K562 (cell line): ENCODE data around the gene ATIC. TPM values are rescaled to one million over a fixed set of nuclear protein-coding genes. Genes with fewer than 3 reads are reported as not detected.

Source experiments
- ATAC-seq: fragments of 200-7000 bp; cut with Tn5 transposase; 3 replicates; pipeline ENCODE4 v1.9.1; 2020; ENCODE audit warnings: moderate library complexity
- BruUV-seq: library from RNA; stranded (reverse); fragments of 400-500 nt; replicated peaks from 2 replicates; lab custom pipeline; 2021; lab: Mats Ljungman, UMichigan
- CTCF ChIA-PET: fragments of 300-600 bp; formaldehyde crosslinking; extraction: SDS; loops from one replicate; lab custom pipeline; 2021; ENCODE audit warnings: low intra/inter-chr PET ratio; lab: Yijun Ruan, JAX
- POLR2A ChIA-PET: fragments of 300-600, 350-650 bp; sonication (Branson Sonifier 250); formaldehyde crosslinking; extraction: SDS; loops from one replicate; lab custom pipeline; 2021; ENCODE audit warnings: antibody characterized with exemption, inconsistent platforms; lab: Yijun Ruan, JAX
- DNase-seq, 4 experiments: peaks; one replicate each; pipeline versions ENCODE4 v3.0.0 to v3.0.0-alpha.2; 2011 to 2018; ENCODE audit warnings: low spot score in 3 of 4, mixed read lengths in 3 of 4; ENCODE audit errors: extremely low read depth in 1 of 4
- FAIRE-seq: peaks from 2 replicates; lab custom pipeline; 2011; peaks lifted over from hg19 to GRCh38; lab: Jason Lieb, UNC
- H2AFZ ChIP-seq: 2 replicates; pipeline ENCODE4 v1.6.0; 2011; ENCODE audit warnings: low read depth, low read length, control low read depth, inconsistent platforms
- H3K27ac ChIP-seq: fragments of 200-600 bp; 3 replicates; pipeline ENCODE4 v1.8.0; 2011; ENCODE audit warnings: low read depth, mild to moderate bottlenecking, control low read depth, inconsistent platforms, low read length, moderate library complexity, mixed read lengths; ENCODE audit errors: extremely low read depth
- H3K27me3 ChIP-seq, 2 experiments: fragments of 300-600 bp in 1 of 2; 2 replicates in 1 of 2; 3 replicates in 1 of 2; pipeline versions ENCODE4 v1.6.0 to v1.8.0; 2011; ENCODE audit warnings: inconsistent platforms in 2 of 2, low read length in 2 of 2, mild to moderate bottlenecking in 1 of 2, mixed read lengths in 1 of 2, moderate library complexity in 1 of 2; ENCODE audit not compliant: control insufficient read depth in 2 of 2, insufficient read depth in 2 of 2
- H3K36me3 ChIP-seq: fragments of 300-600 bp; 3 replicates; pipeline ENCODE4 v1.8.0; 2011; ENCODE audit warnings: mild to moderate bottlenecking, low read length, inconsistent platforms; ENCODE audit not compliant: control insufficient read depth, insufficient read depth
- H3K4me1 ChIP-seq, 2 experiments: fragments of 200-600 bp in 1 of 2; replicated peaks in 1 of 2; 2 replicates in 1 of 2; 3 replicates in 1 of 2; pipeline versions ENCODE4 v1.5.1 to v1.8.0; 2011; ENCODE audit warnings: inconsistent platforms in 2 of 2, low read length in 2 of 2, mild to moderate bottlenecking in 1 of 2, mixed read lengths in 1 of 2, moderate library complexity in 1 of 2; ENCODE audit not compliant: control insufficient read depth in 2 of 2, insufficient read depth in 2 of 2
- H3K4me2 ChIP-seq: 2 replicates; pipeline ENCODE4 v1.6.1; 2011; ENCODE audit warnings: low read length, control low read depth, inconsistent platforms, mixed read lengths; ENCODE audit not compliant: insufficient read depth
- H3K4me3 ChIP-seq: fragments of 200-600 bp; sonication (generic), shearing (Covaris generic); 2 replicates; pipeline ENCODE4 v1.5.1; 2016; ENCODE audit warnings: control low read depth, inconsistent platforms
- H3K79me2 ChIP-seq: fragments of 200-600 bp; 3 replicates; pipeline ENCODE4 v1.8.0; 2011; ENCODE audit warnings: low read length, inconsistent platforms; ENCODE audit not compliant: control insufficient read depth, insufficient read depth
- H3K9ac ChIP-seq, 2 experiments: 2 replicates each; pipeline versions ENCODE4 v1.6.0 to v1.6.1; 2011; ENCODE audit warnings: low read depth in 2 of 2, low read length in 2 of 2, control low read depth in 1 of 2, inconsistent platforms in 1 of 2, mild to moderate bottlenecking in 1 of 2, mixed read lengths in 1 of 2; ENCODE audit not compliant: insufficient read depth in 1 of 2
- H3K9me1 ChIP-seq: one replicate; pipeline ENCODE4 v1.6.0; 2011; ENCODE audit warnings: inconsistent platforms, mild to moderate bottlenecking, low read length, moderate library complexity; ENCODE audit not compliant: control insufficient read depth, insufficient read depth
- H3K9me3 ChIP-seq: replicated peaks from 2 replicates; pipeline ENCODE4 v1.5.1; 2011; ENCODE audit warnings: low read depth, low read length, inconsistent platforms; ENCODE audit not compliant: control insufficient read depth, insufficient read depth
- H4K20me1 ChIP-seq: replicated peaks from 2 replicates; pipeline ENCODE4 v1.6.1; 2011; ENCODE audit warnings: low read length, inconsistent platforms, mixed read lengths; ENCODE audit not compliant: control insufficient read depth, insufficient read depth
- ARID1B ChIP-seq: fragments of 450-650 bp; IDR thresholded peaks from 2 replicates; pipeline ENCODE4 v1.6.1; 2016; ENCODE audit warnings: antibody characterized with exemption, mild to moderate bottlenecking, inconsistent platforms
- C11orf30 ChIP-seq: fragments of 450-650 bp; IDR thresholded peaks from 2 replicates; pipeline ENCODE4 v1.6.1; 2016; ENCODE audit warnings: low read depth, mild to moderate bottlenecking
- CBFA2T2 ChIP-seq: fragments of 450-650 bp; conservative IDR thresholded peaks from 2 replicates; pipeline ENCODE4 v1.6.1; 2017; ENCODE audit warnings: mild to moderate bottlenecking
- CBFA2T3 ChIP-seq: fragments of 450-650 bp; IDR thresholded peaks from 2 replicates; pipeline ENCODE4 v1.6.1; 2017
- CTBP1 ChIP-seq: fragments of 450-650 bp; IDR thresholded peaks from 2 replicates; pipeline ENCODE4 v1.6.1; 2016; ENCODE audit warnings: borderline replicate concordance
- DPF2 ChIP-seq: fragments of 450-650 bp; IDR thresholded peaks from 2 replicates; pipeline ENCODE4 v1.6.1; 2016
- HDAC6 ChIP-seq: IDR thresholded peaks from 2 replicates; pipeline ENCODE4 v1.6.1; 2012; ENCODE audit warnings: low read depth, mild to moderate bottlenecking, control low read depth, inconsistent platforms, low read length, moderate library complexity
- MAFG ChIP-seq: fragments of 450-650 bp; conservative IDR thresholded peaks from 2 replicates; pipeline ENCODE4 v1.6.1; 2016; ENCODE audit warnings: missing genetic modification characterization, missing compliant biosample characterization
- NFE2 ChIP-seq: IDR thresholded peaks from 2 replicates; pipeline ENCODE4 v1.6.1; 2014; ENCODE audit warnings: antibody characterized with exemption, low read depth
- NFIX ChIP-seq: fragments of 250-450 bp; sonication (Bioruptor Pico); IDR thresholded peaks from 2 replicates; pipeline ENCODE4 v1.4.0; 2020; ENCODE audit warnings: low read depth, mild to moderate bottlenecking, moderate library complexity
- ZEB2 ChIP-seq: fragments of 450-650 bp; IDR thresholded peaks from 2 replicates; pipeline ENCODE4 v1.6.1; 2016
- ZNF316 ChIP-seq: fragments of 450-650 bp; IDR thresholded peaks from 2 replicates; pipeline ENCODE4 v1.6.1; 2016
- WGBS: fragments of 100-300 bp; shearing (Covaris generic); methylation state at CpG from one replicate; pipeline ENCODE4 v1.1.6; 2016; ENCODE audit warnings: low coverage, mixed read lengths; ENCODE audit not compliant: insufficient coverage; ENCODE audit errors: missing lambda C conversion rate; 5-methylcytosine and 5-hydroxymethylcytosine counted together
- in situ Hi-C: fragments of 300-500 bp; cut with MboI; formaldehyde crosslinking; loops from 4 replicates; pipeline ENCODE4 v1.15.0; 2018; ENCODE audit warnings: inconsistent platforms, mixed read lengths
- intact Hi-C: fragments of 100-400 bp; cut with micrococcal nuclease; formaldehyde crosslinking; loops from 2 replicates; pipeline ENCODE4 v1.14.2; 2022
- polyA plus RNA-seq, 8 experiments: library from polyadenylated mRNA; depleted of rRNA in 4 of 8; stranded (reverse) in 5 of 8; unstranded in 3 of 8; fragments of >200 nt; fragmentation: Nextera tagmentation in 2 of 8; fragmentation: Illumina TruSeq in 1 of 8; extraction: Ambion mirVana in 2 of 8; extraction: Trizol in 1 of 8; gene quantifications; 2 replicates each; pipeline versions ENCODE4 v1.2.1 to v1.2.3, GENCODE V29; 2011 to 2014; ENCODE audit warnings: inconsistent platforms in 1 of 8, missing spikeins in 1 of 8
- total RNA-seq, 7 experiments: library from RNA; depleted of rRNA in 6 of 7; stranded (reverse); fragments of >200 nt in 6 of 7; fragmentation: Illumina TruSeq in 2 of 7; extraction: Trizol in 2 of 7; gene quantifications; 2 replicates each; pipeline versions ENCODE4 v1.2.1 to v1.2.3, GENCODE V29; 2011 to 2021; ENCODE audit warnings: low replicate concordance in 1 of 7
- TF ChIP-seq, protein P1 (sequence below): fragments of 200-600 bp; sonication (generic); IDR thresholded peaks from one replicate; pipeline ENCODE4 v1.6.1; 2012; ENCODE audit warnings: mild to moderate bottlenecking, low read depth, low read length, inconsistent platforms

ATIC gene
- total and polyA plus RNA-seq, 9 of the 15 experiments (the other 6 are each of a cell fraction or from before 2014, with no cell fraction given), result 45.6 to 480 (median 212) TPM

GRCh38 chr2:215388002-215388728, 76.3 kb downstream of the ATIC start:
- H3K4me3 ChIP-seq, result no peak overlapping the region
- H4K20me1 ChIP-seq, result no peaks in the 10 kb centered on the region
- no peaks in the 10 kb centered on the region for H3K36me3 ChIP-seq
- no peaks in the 10 kb centered on the region for H3K79me2 ChIP-seq
- ChIA-PET POLR2A (interaction anchor here (0.6 kb wide), 1 partner anchor 51 kb away, joined by 3 read pairs; no protein-coding TSS in a partner anchor), CTCF (no interaction called here)
- in situ Hi-C loops (no loop called here), intact Hi-C loops (no loop called here)
- no peaks in the 10 kb centered on the region for H3K9me3 ChIP-seq
- H2AFZ ChIP-seq, result no peak overlapping the region
- H3K27me3 ChIP-seq, result no peaks in the 10 kb centered on the region
- DNase-seq, result peak in 2 of 4 experiments; percentile 13 to 63
- BruUV-seq, result no TSS peak
- peak; percentile 63 for FAIRE-seq
- peaks cover 0 to 5% of the 10 kb centered on the region in 2 experiments; a peak in 2 of 5 replicates for H3K4me1 ChIP-seq
- H3K9ac ChIP-seq, result no peak overlapping the region
- H3K9me1 ChIP-seq, result no peaks in the 10 kb centered on the region
- WGBS, result 42% methylated on average over 7 of the region's 7 CpGs
- H3K4me2 ChIP-seq, result peak overlapping the region; percentile 49
- H3K27ac ChIP-seq, result no peak overlapping the region
- peak; percentile 81 for ATAC-seq
- peak; percentile 63 for TF ChIP-seq NFE2
- TF ChIP-seq CTBP1, result peak; percentile 55; the same call in 1 of the 2 replicates
- TF ChIP-seq MAFG (tag), result peak; percentile 18; the same call in 1 of the 2 replicates
- peak; percentile 82 for TF ChIP-seq CBFA2T3
- TF ChIP-seq CBFA2T2, result peak; percentile 72
- no peak for TF ChIP-seq NFIX
- peak; percentile 51; the same call in 1 of the 2 replicates for TF ChIP-seq ZNF316
- TF ChIP-seq, protein P1, sequence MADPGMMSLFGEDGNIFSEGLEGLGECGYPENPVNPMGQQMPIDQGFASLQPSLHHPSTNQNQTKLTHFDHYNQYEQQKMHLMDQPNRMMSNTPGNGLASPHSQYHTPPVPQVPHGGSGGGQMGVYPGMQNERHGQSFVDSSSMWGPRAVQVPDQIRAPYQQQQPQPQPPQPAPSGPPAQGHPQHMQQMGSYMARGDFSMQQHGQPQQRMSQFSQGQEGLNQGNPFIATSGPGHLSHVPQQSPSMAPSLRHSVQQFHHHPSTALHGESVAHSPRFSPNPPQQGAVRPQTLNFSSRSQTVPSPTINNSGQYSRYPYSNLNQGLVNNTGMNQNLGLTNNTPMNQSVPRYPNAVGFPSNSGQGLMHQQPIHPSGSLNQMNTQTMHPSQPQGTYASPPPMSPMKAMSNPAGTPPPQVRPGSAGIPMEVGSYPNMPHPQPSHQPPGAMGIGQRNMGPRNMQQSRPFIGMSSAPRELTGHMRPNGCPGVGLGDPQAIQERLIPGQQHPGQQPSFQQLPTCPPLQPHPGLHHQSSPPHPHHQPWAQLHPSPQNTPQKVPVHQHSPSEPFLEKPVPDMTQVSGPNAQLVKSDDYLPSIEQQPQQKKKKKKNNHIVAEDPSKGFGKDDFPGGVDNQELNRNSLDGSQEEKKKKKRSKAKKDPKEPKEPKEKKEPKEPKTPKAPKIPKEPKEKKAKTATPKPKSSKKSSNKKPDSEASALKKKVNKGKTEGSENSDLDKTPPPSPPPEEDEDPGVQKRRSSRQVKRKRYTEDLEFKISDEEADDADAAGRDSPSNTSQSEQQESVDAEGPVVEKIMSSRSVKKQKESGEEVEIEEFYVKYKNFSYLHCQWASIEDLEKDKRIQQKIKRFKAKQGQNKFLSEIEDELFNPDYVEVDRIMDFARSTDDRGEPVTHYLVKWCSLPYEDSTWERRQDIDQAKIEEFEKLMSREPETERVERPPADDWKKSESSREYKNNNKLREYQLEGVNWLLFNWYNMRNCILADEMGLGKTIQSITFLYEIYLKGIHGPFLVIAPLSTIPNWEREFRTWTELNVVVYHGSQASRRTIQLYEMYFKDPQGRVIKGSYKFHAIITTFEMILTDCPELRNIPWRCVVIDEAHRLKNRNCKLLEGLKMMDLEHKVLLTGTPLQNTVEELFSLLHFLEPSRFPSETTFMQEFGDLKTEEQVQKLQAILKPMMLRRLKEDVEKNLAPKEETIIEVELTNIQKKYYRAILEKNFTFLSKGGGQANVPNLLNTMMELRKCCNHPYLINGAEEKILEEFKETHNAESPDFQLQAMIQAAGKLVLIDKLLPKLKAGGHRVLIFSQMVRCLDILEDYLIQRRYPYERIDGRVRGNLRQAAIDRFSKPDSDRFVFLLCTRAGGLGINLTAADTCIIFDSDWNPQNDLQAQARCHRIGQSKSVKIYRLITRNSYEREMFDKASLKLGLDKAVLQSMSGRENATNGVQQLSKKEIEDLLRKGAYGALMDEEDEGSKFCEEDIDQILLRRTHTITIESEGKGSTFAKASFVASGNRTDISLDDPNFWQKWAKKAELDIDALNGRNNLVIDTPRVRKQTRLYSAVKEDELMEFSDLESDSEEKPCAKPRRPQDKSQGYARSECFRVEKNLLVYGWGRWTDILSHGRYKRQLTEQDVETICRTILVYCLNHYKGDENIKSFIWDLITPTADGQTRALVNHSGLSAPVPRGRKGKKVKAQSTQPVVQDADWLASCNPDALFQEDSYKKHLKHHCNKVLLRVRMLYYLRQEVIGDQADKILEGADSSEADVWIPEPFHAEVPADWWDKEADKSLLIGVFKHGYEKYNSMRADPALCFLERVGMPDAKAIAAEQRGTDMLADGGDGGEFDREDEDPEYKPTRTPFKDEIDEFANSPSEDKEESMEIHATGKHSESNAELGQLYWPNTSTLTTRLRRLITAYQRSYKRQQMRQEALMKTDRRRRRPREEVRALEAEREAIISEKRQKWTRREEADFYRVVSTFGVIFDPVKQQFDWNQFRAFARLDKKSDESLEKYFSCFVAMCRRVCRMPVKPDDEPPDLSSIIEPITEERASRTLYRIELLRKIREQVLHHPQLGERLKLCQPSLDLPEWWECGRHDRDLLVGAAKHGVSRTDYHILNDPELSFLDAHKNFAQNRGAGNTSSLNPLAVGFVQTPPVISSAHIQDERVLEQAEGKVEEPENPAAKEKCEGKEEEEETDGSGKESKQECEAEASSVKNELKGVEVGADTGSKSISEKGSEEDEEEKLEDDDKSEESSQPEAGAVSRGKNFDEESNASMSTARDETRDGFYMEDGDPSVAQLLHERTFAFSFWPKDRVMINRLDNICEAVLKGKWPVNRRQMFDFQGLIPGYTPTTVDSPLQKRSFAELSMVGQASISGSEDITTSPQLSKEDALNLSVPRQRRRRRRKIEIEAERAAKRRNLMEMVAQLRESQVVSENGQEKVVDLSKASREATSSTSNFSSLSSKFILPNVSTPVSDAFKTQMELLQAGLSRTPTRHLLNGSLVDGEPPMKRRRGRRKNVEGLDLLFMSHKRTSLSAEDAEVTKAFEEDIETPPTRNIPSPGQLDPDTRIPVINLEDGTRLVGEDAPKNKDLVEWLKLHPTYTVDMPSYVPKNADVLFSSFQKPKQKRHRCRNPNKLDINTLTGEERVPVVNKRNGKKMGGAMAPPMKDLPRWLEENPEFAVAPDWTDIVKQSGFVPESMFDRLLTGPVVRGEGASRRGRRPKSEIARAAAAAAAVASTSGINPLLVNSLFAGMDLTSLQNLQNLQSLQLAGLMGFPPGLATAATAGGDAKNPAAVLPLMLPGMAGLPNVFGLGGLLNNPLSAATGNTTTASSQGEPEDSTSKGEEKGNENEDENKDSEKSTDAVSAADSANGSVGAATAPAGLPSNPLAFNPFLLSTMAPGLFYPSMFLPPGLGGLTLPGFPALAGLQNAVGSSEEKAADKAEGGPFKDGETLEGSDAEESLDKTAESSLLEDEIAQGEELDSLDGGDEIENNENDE, result no peak
- peak; percentile 40; the same call in 1 of the 2 replicates for TF ChIP-seq ZEB2
- TF ChIP-seq C11orf30, result peak; percentile 40; the same call in 1 of the 2 replicates
- TF ChIP-seq ARID1B, result peak; percentile 51
- 0 out of 2 replicates have a peak, but pooled peaks have one; percentile 26 for TF ChIP-seq DPF2
- no peak for TF ChIP-seq HDAC6
